ENCODE measurements around the gene GAN.

Gene GAN

DNA sequence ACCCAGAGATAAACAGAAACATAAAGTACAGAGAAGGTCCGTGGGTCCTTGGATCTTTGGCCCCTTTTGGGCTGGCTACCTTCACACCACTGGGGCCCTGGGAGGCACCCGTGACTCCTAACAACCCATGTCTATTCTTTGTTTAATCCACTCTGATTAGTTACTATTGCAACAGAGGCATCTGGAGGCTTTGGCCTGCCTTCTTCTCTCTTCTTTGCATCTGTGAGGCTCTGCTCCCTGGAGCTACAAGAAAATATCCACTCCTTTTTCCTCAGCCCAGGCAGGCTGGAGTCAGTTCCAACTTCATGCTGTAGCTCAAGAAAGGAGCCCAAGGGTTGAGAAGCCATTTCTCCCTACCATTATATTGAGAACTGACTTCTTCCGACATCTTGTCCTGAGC, 120.3 kb downstream of the GAN start:
- DNase-seq: no peak

DNA sequence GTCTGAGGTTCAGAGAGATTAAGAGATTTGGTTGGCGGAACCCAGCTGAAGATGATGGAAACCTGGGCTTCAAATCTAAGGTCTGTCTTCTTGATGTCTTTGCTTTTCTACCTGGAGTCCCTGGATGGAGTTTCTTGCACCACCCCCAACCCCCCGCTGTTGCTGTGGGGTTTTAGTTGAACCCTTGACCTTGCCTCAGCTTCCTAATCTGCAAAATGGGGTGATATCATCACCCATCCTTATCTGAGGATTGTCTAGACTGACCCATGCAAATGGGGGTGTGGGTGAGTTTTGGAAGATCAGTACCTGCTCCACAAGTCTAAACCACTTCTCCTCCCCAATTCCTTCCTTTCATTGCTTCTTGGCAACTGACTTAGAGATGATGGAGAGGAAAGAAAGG, 120.8 kb downstream of the GAN start:
- DNase-seq: no peak

DNA sequence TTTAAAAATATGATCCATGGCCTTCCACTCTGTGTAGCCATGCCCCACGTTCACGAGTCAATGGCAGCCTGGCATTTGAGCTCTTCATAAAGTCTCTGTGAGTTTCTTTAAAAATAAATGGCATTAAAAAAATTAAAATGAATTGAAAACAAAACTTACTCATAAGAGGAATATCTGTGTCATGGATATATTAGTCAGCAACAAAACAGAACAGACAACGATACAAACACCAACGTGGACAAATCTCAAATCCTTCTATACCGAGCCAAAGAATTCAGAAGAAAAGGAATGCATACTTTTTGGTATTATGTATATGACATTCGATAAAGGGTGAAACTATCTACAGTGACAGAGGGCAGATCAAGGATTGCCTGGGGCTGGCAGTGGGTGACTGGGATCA, 121.6 kb downstream of the GAN start:
- no peak for DNase-seq

DNA sequence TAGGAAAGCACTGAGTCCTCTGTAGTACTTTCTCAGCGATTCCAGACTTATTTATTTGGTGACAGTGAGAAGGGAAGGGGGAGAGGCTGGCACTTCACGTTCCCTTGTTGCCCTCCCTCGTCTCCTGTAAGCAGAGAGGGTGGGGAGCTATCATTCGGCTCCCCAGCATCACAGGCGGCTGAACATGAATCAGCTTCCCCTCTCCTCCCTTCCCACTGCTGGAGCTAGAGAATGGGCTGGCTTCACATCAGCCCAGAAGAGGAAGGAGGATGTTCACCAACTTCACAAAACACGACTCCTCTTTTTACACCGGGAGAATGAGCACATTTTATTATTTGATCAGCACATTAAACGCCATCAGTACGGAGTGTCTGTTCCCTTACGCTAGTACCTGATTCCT, 123.1 kb downstream of the GAN start:
- DNase-seq: no peak
